Measurements from ENCODE around the gene PDP2.

Gene PDP2

DNA sequence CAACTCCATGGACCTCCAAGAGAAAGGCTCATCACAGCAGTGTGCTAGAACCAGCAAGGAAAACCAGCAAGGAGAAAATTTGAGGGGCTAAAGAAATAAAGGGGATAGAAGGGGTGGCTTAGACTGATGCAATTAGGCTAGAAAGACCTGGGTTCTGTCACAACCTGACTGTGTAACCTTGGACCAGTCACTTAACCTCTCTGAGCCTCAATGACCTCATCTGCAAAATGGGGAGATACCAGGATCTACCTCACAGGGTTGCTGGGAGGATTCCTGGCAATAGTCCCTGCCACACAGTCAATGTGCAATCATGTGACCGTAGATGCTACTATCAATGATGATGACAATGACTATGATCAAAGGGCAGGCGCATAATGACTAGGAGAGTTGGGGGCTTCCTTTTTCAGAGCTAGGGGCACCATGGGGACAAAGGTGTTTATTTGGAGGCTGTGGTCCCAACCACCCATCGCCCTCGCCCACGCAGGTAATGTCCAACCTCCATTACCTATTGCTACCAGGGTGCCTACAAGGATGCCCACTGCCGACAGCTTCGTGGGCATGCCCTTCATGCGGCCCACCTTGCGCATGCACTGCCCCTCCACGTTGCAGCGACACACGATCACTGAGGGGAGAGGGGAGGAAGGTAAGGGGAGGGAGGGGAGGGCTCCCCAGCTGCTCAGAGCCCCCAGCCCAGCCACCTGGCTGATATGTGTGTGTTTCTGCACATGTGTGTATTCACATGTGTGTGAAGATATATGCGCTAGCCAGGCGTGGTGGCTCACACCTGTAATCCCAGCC lies 28.6 kb downstream of the PDP2 start:
- no peak overlapping the region for H3K4me3 ChIP-seq (ENCODE audit: insufficient read length, low read depth)
- no peak for TF ChIP-seq SUZ12 (IDR thresholded peaks at IDR 0.05; ENCODE audit: extremely low read depth, insufficient read depth, insufficient read length)
- TF ChIP-seq YY1 (IDR thresholded peaks at IDR 0.05; ENCODE audit: insufficient read depth, insufficient read length), result no peak
- TF ChIP-seq ZNF274 (IDR thresholded peaks at IDR 0.05; ENCODE audit: low read depth, low read length), result no peak

DNA sequence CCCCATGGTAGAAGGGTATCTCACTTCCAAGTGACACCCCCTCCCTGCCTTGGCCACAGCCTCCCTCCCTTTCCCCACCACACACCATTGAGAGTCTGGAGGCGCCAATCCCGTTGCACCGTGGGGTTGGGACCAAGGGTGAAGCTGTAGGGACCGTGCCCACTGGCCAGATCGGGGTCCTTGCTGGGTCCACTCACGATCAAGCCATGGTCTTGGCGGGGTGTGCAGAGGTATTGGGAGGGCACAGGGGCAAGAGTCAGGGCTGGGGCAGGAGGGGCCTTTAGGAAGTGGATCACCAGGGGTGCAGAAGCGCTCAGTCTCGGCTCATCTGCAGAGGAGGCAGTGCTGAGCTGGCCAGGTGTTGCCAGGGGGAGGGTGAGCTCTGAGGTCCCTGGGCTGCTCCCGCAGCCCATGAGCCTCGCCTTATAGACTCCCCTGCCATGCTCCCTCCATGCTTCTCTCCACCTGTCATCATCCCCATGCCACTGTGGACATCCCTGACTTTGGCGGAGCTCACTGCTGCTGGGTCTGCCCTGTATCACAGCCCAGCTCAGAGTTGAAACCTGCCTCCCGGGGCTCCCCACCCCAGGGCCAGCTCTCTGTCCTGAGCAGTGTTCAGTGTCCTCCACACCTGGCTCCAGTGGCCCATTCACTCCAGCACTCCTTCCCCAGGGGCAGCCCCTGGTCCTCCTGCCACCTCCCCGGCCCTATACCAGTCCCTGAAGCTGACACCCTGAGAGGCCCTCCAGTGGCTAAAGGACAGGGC lies 30.0 kb downstream of the PDP2 start:
- TF ChIP-seq SUZ12 (IDR thresholded peaks at IDR 0.05; ENCODE audit: extremely low read depth, insufficient read depth, insufficient read length) (no peak), ZNF274 (IDR thresholded peaks at IDR 0.05; ENCODE audit: low read depth, low read length) (no peak), YY1 (IDR thresholded peaks at IDR 0.05; ENCODE audit: insufficient read depth, insufficient read length) (no peak)
- H3K36me3 ChIP-seq (ENCODE audit: insufficient read depth, insufficient read length, low read length), result no peaks in the 10 kb centered on the region
- no peak overlapping the region for H3K4me3 ChIP-seq (ENCODE audit: insufficient read length, low read depth)
- peaks cover 2% of the 10 kb centered on the region for H3K27me3 ChIP-seq (ENCODE audit: insufficient read depth, insufficient read length)
- H3K9me3 ChIP-seq (ENCODE audit: insufficient read depth, low read length), result no peaks in the 10 kb centered on the region
- H3K9ac ChIP-seq (ENCODE audit: insufficient read length, low read depth), result no peak overlapping the region
- DNase-seq (ENCODE audit: low read depth, low spot score), result no peak
- peaks cover 6% of the 10 kb centered on the region for H3K4me1 ChIP-seq (ENCODE audit: insufficient read depth, insufficient read length)

More for the DNA sequence above, 28.6 kb downstream of the PDP2 start:
- no peak overlapping the region for H3K9ac ChIP-seq (ENCODE audit: insufficient read length, low read depth)
- no peaks in the 10 kb centered on the region for H3K27me3 ChIP-seq (ENCODE audit: insufficient read depth, insufficient read length)
- no peaks in the 10 kb centered on the region for H3K9me3 ChIP-seq (ENCODE audit: insufficient read depth, low read length)
- H3K36me3 ChIP-seq (ENCODE audit: insufficient read depth, insufficient read length, low read length), result no peaks in the 10 kb centered on the region
- peaks cover 12% of the 10 kb centered on the region for H3K4me1 ChIP-seq (ENCODE audit: insufficient read depth, insufficient read length)
- no peak for DNase-seq (ENCODE audit: low read depth, low spot score)

DNA sequence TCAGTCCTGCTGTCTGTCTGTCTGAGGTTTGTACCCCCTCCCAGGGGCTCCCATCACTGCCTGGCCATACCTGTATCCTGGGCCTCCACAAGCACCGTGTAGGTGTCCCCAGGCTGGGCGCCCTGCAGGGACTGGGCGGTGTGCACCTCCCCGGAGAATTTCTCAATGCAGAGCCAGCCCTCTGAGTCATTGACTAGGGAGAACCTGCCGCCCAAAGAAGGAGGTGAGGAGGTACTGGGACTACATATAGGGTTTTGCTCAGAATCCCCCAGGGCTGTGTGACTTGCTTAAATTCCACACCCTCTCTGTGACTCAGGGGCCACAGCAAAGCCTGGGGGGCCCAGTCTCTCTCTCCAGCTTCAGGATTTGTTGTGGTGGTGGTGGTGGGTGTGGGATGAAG lies 30.8 kb downstream of the PDP2 start:
- no peaks in the 10 kb centered on the region for H3K36me3 ChIP-seq (ENCODE audit: insufficient read depth, insufficient read length, low read length)
- H3K9ac ChIP-seq (ENCODE audit: insufficient read length, low read depth), result no peak overlapping the region
- H3K27me3 ChIP-seq (ENCODE audit: insufficient read depth, insufficient read length), result peaks cover 5% of the 10 kb centered on the region
- TF ChIP-seq ZNF274 (IDR thresholded peaks at IDR 0.05; ENCODE audit: low read depth, low read length), result no peak
- no peak for TF ChIP-seq SUZ12 (IDR thresholded peaks at IDR 0.05; ENCODE audit: extremely low read depth, insufficient read depth, insufficient read length)
- no peak for TF ChIP-seq YY1 (IDR thresholded peaks at IDR 0.05; ENCODE audit: insufficient read depth, insufficient read length)
- no peak for DNase-seq (ENCODE audit: low read depth, low spot score)
- H3K9me3 ChIP-seq (ENCODE audit: insufficient read depth, low read length), result no peaks in the 10 kb centered on the region
- H3K4me3 ChIP-seq (ENCODE audit: insufficient read length, low read depth), result no peak overlapping the region
- no peaks in the 10 kb centered on the region for H3K4me1 ChIP-seq (ENCODE audit: insufficient read depth, insufficient read length)

DNA sequence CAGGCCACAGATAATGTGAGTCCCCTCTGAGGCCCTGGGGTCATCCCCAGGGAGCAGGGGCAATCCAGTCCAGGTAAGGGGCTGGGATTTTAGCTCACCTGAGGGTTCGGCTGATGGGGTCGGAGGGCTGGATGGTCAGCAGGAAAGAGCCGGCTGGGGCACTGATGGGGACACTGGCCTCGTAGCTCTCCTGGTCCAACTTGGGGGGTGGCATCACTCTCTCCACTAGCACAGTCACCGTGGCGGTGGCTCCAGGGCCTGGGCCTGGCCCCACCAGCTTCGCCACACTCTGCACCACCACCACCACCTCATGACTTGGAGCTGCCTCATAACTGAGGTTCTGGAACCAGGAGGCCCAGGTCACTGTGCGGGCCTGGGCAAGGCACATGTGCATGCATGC lies 31.5 kb downstream of the PDP2 start:
- no peaks in the 10 kb centered on the region for H3K36me3 ChIP-seq (ENCODE audit: insufficient read depth, insufficient read length, low read length)
- no peak for DNase-seq (ENCODE audit: low read depth, low spot score)
- H3K9ac ChIP-seq (ENCODE audit: insufficient read length, low read depth), result no peak overlapping the region
- H3K27me3 ChIP-seq (ENCODE audit: insufficient read depth, insufficient read length), result peaks cover 6% of the 10 kb centered on the region
- no peak overlapping the region for H3K4me3 ChIP-seq (ENCODE audit: insufficient read length, low read depth)
- no peak for TF ChIP-seq ZNF274 (IDR thresholded peaks at IDR 0.05; ENCODE audit: low read depth, low read length)
- TF ChIP-seq SUZ12 (IDR thresholded peaks at IDR 0.05; ENCODE audit: extremely low read depth, insufficient read depth, insufficient read length), result no peak
- TF ChIP-seq YY1 (IDR thresholded peaks at IDR 0.05; ENCODE audit: insufficient read depth, insufficient read length), result no peak
- H3K9me3 ChIP-seq (ENCODE audit: insufficient read depth, low read length), result no peaks in the 10 kb centered on the region
- H3K4me1 ChIP-seq (ENCODE audit: insufficient read depth, insufficient read length), result no peaks in the 10 kb centered on the region

DNA sequence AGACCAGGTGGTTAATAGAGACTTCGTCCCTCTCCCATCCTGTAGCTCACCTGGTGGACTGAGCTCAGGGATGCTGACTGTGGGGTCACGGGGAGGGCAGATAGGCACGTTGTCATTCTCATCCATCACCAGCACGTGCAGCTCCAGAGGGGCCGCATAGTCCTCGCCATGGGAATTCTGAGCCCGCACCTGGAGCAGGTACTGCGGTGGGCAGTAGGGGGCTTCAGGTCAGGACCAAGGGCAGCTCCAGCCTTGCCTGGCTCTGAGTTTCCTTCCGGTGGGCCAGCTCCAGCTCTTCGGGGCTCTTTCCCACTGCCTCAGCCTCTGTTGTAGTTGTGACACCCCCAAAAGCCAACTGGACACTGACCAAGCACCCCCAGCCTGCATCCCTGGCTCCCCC lies 32.8 kb downstream of the PDP2 start:
- no peak for DNase-seq (ENCODE audit: low read depth, low spot score)
- Histone ChIP-seq H3K36me3 (ENCODE audit: insufficient read depth, insufficient read length, low read length) (no peaks in the 10 kb centered on the region), H3K9me3 (ENCODE audit: insufficient read depth, low read length) (no peaks in the 10 kb centered on the region), H3K4me1 (ENCODE audit: insufficient read depth, insufficient read length) (no peaks in the 10 kb centered on the region), H3K9ac (ENCODE audit: insufficient read length, low read depth) (no peak overlapping the region), H3K4me3 (ENCODE audit: insufficient read length, low read depth) (no peak overlapping the region), H3K27me3 (ENCODE audit: insufficient read depth, insufficient read length) (peaks cover 6% of the 10 kb centered on the region)
- TF ChIP-seq ZNF274 (IDR thresholded peaks at IDR 0.05; ENCODE audit: low read depth, low read length), result no peak

DNA sequence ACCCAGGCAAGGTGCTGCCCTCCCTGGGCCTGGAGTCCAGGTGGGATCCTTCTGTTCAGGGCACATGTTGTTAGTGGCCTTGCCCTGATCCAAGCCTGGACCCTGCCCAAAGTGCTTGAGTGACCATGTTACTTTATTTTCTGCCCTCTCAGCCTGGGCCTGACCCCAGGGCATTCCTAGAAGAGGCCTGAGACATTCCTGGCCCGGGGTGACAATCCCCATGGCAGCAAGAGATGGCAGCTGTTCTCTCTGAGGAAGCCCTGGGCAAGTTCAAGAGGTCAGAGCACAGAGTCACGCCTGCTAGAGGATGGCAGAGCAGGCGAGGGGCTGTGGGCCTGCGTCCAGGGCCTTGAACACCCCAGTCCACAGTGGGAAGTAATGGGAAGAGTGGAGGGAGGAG lies 33.4 kb downstream of the PDP2 start:
- H3K9me3 ChIP-seq (ENCODE audit: insufficient read depth, low read length), result no peaks in the 10 kb centered on the region
- no peak for DNase-seq (ENCODE audit: low read depth, low spot score)
- no peak overlapping the region for H3K4me3 ChIP-seq (ENCODE audit: insufficient read length, low read depth)
- peaks cover 6% of the 10 kb centered on the region for H3K27me3 ChIP-seq (ENCODE audit: insufficient read depth, insufficient read length)
- TF ChIP-seq YY1 (IDR thresholded peaks at IDR 0.05; ENCODE audit: insufficient read depth, insufficient read length) (no peak), ZNF274 (IDR thresholded peaks at IDR 0.05; ENCODE audit: low read depth, low read length) (no peak), SUZ12 (IDR thresholded peaks at IDR 0.05; ENCODE audit: extremely low read depth, insufficient read depth, insufficient read length) (no peak)
- H3K9ac ChIP-seq (ENCODE audit: insufficient read length, low read depth), result no peak overlapping the region
- H3K4me1 ChIP-seq (ENCODE audit: insufficient read depth, insufficient read length), result peaks cover 1% of the 10 kb centered on the region
- no peaks in the 10 kb centered on the region for H3K36me3 ChIP-seq (ENCODE audit: insufficient read depth, insufficient read length, low read length)

DNA sequence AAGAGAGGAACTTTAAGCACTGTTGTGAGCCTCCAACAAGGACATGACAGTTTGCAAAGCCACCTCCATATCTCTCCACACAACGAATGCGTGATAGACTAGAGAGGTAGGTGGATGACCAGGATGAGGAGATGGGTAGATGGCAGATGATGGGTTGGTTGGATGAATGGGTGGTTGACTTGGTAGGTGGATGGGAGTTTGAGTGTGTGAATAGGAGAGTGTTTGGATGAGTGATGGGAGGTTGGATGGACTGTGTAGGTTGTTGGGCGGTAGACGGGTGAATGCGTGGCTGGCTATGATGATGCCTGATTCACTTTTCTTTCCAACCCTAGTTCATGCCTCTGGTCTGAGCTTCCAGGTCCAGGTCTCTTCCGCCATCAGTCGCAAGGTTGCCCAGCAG lies 34.2 kb downstream of the PDP2 start:
- DNase-seq (ENCODE audit: low read depth, low spot score), result no peak
- Histone ChIP-seq H3K9ac (ENCODE audit: insufficient read length, low read depth) (no peak overlapping the region), H3K27me3 (ENCODE audit: insufficient read depth, insufficient read length) (peaks cover 6% of the 10 kb centered on the region), H3K9me3 (ENCODE audit: insufficient read depth, low read length) (no peaks in the 10 kb centered on the region), H3K4me1 (ENCODE audit: insufficient read depth, insufficient read length) (peaks cover 6% of the 10 kb centered on the region), H3K36me3 (ENCODE audit: insufficient read depth, insufficient read length, low read length) (no peaks in the 10 kb centered on the region), H3K4me3 (ENCODE audit: insufficient read length, low read depth) (no peak overlapping the region)
- TF ChIP-seq YY1 (IDR thresholded peaks at IDR 0.05; ENCODE audit: insufficient read depth, insufficient read length) (no peak), ZNF274 (IDR thresholded peaks at IDR 0.05; ENCODE audit: low read depth, low read length) (no peak), SUZ12 (IDR thresholded peaks at IDR 0.05; ENCODE audit: extremely low read depth, insufficient read depth, insufficient read length) (no peak)

Measured in NT2/D1 (cell line).